HUES64 (cell line): ENCODE measurements around the gene GTF2F2.

Experiments
- H3K27ac ChIP-seq: 2 replicates; pipeline ENCODE4 v1.7.0; 2013; ENCODE audit warnings: low read depth, low read length, inconsistent platforms
- H3K27me3 ChIP-seq: 2 replicates; pipeline ENCODE4 v1.6.1; 2013; ENCODE audit warnings: mild to moderate bottlenecking, low read length; ENCODE audit not compliant: insufficient read depth
- H3K36me3 ChIP-seq: 2 replicates; pipeline ENCODE4 v1.6.1; 2013; ENCODE audit warnings: mild to moderate bottlenecking, low read length; ENCODE audit not compliant: insufficient read depth
- H3K4me1 ChIP-seq: 2 replicates; pipeline ENCODE4 v1.6.1; 2013; ENCODE audit warnings: mild to moderate bottlenecking, low read length, moderate library complexity; ENCODE audit not compliant: insufficient read depth
- H3K4me3 ChIP-seq: 2 replicates; pipeline ENCODE4 v1.5.1; 2013; ENCODE audit warnings: mild to moderate bottlenecking, low read length, moderate library complexity
- H3K9ac ChIP-seq: 2 replicates; pipeline ENCODE4 v1.6.1; 2013; ENCODE audit warnings: mild to moderate bottlenecking, low read depth, low read length
- H3K9me3 ChIP-seq: 2 replicates; pipeline ENCODE4 v1.6.1; 2013; ENCODE audit warnings: low read depth, low read length; ENCODE audit not compliant: insufficient read depth
- WGBS: fragments of 150-250, 120-280 bp; methylation state at CpG from one replicate; pipeline ENCODE4 v1.1.7; 2013; ENCODE audit warnings: missing lambda C conversion rate; 5-methylcytosine and 5-hydroxymethylcytosine counted together

Gene GTF2F2

GRCh38 chr13:45219123-45219891 lies 99.0 kb downstream of the GTF2F2 start:
- no peak overlapping the region for H3K27ac ChIP-seq
- H3K36me3 ChIP-seq, result no peaks in the 10 kb centered on the region
- 87% methylated on average over 4 of the region's 5 CpGs for WGBS
- H3K9me3 ChIP-seq, result no peaks in the 10 kb centered on the region
- H3K9ac ChIP-seq, result no peak overlapping the region
- H3K4me3 ChIP-seq, result no peak overlapping the region
- peaks cover 34% of the 10 kb centered on the region for H3K4me1 ChIP-seq
- no peaks in the 10 kb centered on the region for H3K27me3 ChIP-seq

- Histone ChIP-seq H3K27ac (no peak overlapping the region), H3K36me3 (no peaks in the 10 kb centered on the region), H3K4me3 (no peak overlapping the region), H3K27me3 (no peaks in the 10 kb centered on the region), H3K9ac (no peak overlapping the region), H3K4me1 (peaks cover 36% of the 10 kb centered on the region), H3K9me3 (no peaks in the 10 kb centered on the region)
- whole genome bisulfite sequencing, result 87% methylated on average over 4 of the region's 4 CpGs
These were observed 99.6 kb downstream of the GTF2F2 start for GRCh38 chr13:45219938-45220375.

- H3K27ac ChIP-seq, result no peak overlapping the region
- peaks cover 37% of the 10 kb centered on the region for H3K4me1 ChIP-seq
- no peak overlapping the region for H3K9ac ChIP-seq
- no peak overlapping the region for H3K4me3 ChIP-seq
- 95% methylated on average over 4 of the region's 4 CpGs for WGBS
- H3K36me3 ChIP-seq, result no peaks in the 10 kb centered on the region
- no peaks in the 10 kb centered on the region for H3K9me3 ChIP-seq
- H3K27me3 ChIP-seq, result no peaks in the 10 kb centered on the region
These were observed 100.1 kb downstream of the GTF2F2 start for GRCh38 chr13:45220403-45220802.

GRCh38 chr13:45222516-45222915 lies 102.2 kb downstream of the GTF2F2 start:
- Histone ChIP-seq H3K9ac (no peak overlapping the region), H3K4me3 (no peak overlapping the region), H3K4me1 (peaks cover 41% of the 10 kb centered on the region), H3K27ac (no peak overlapping the region), H3K36me3 (no peaks in the 10 kb centered on the region), H3K27me3 (no peaks in the 10 kb centered on the region), H3K9me3 (no peaks in the 10 kb centered on the region)
- WGBS, result 95% methylated on average over 3 of the region's 3 CpGs

- WGBS, result 100% methylated on average over 1 of the region's 1 CpG
- H3K27ac ChIP-seq, result no peak overlapping the region
- no peaks in the 10 kb centered on the region for H3K36me3 ChIP-seq
- H3K4me1 ChIP-seq, result peaks cover 37% of the 10 kb centered on the region
- H3K9me3 ChIP-seq, result no peaks in the 10 kb centered on the region
- H3K27me3 ChIP-seq, result no peaks in the 10 kb centered on the region
- no peak overlapping the region for H3K4me3 ChIP-seq
- no peak overlapping the region for H3K9ac ChIP-seq
These were observed 102.6 kb downstream of the GTF2F2 start for GRCh38 chr13:45222919-45223318.

- Histone ChIP-seq H3K4me1 (peaks cover 25% of the 10 kb centered on the region), H3K36me3 (no peaks in the 10 kb centered on the region), H3K4me3 (no peak overlapping the region), H3K27me3 (no peaks in the 10 kb centered on the region), H3K9me3 (no peaks in the 10 kb centered on the region), H3K27ac (no peak overlapping the region), H3K9ac (no peak overlapping the region)
These were observed 103.9 kb downstream of the GTF2F2 start for GRCh38 chr13:45224176-45224575.

- H3K27me3 ChIP-seq, result no peaks in the 10 kb centered on the region
- no peak overlapping the region for H3K27ac ChIP-seq
- H3K4me3 ChIP-seq, result no peak overlapping the region
- H3K36me3 ChIP-seq, result no peaks in the 10 kb centered on the region
- no peaks in the 10 kb centered on the region for H3K9me3 ChIP-seq
- H3K9ac ChIP-seq, result no peak overlapping the region
- WGBS, result 95% methylated on average over 4 of the region's 4 CpGs
- H3K4me1 ChIP-seq, result peaks cover 13% of the 10 kb centered on the region
These were observed 105.1 kb downstream of the GTF2F2 start for GRCh38 chr13:45225370-45225769.

GRCh38 chr13:45226024-45226423 lies 105.7 kb downstream of the GTF2F2 start:
- H3K4me3 ChIP-seq, result no peak overlapping the region
- no peaks in the 10 kb centered on the region for H3K36me3 ChIP-seq
- no peak overlapping the region for H3K9ac ChIP-seq
- no peaks in the 10 kb centered on the region for H3K9me3 ChIP-seq
- 97% methylated on average over 1 of the region's 3 CpGs for WGBS
- peaks cover 12% of the 10 kb centered on the region; the same call in 1 of the 2 replicates for H3K4me1 ChIP-seq
- no peaks in the 10 kb centered on the region for H3K27me3 ChIP-seq
- no peak overlapping the region for H3K27ac ChIP-seq

- no peaks in the 10 kb centered on the region for H3K36me3 ChIP-seq
- peaks cover 12% of the 10 kb centered on the region; the same call in 1 of the 2 replicates for H3K4me1 ChIP-seq
- no peak overlapping the region for H3K9ac ChIP-seq
- H3K27me3 ChIP-seq, result no peaks in the 10 kb centered on the region
- no peak overlapping the region for H3K27ac ChIP-seq
- no peak overlapping the region for H3K4me3 ChIP-seq
- 92% methylated on average over 5 of the region's 5 CpGs for WGBS
- no peaks in the 10 kb centered on the region for H3K9me3 ChIP-seq
These were observed 107.7 kb downstream of the GTF2F2 start for GRCh38 chr13:45228002-45228401.

- 96% methylated on average over 4 of the region's 4 CpGs for WGBS
- Histone ChIP-seq H3K36me3 (no peaks in the 10 kb centered on the region), H3K27me3 (no peaks in the 10 kb centered on the region), H3K4me3 (no peak overlapping the region), H3K27ac (no peak overlapping the region), H3K9me3 (no peaks in the 10 kb centered on the region), H3K4me1 (peaks cover 12% of the 10 kb centered on the region; the same call in 1 of the 2 replicates), H3K9ac (no peak overlapping the region)
These were observed 108.9 kb downstream of the GTF2F2 start for GRCh38 chr13:45229172-45229571.

GRCh38 chr13:45231305-45231704 lies 111.0 kb downstream of the GTF2F2 start:
- 97% methylated on average over 4 of the region's 4 CpGs for WGBS
- H3K27me3 ChIP-seq, result no peaks in the 10 kb centered on the region
- H3K36me3 ChIP-seq, result no peaks in the 10 kb centered on the region
- no peak overlapping the region for H3K4me3 ChIP-seq
- H3K9me3 ChIP-seq, result no peaks in the 10 kb centered on the region
- no peak overlapping the region for H3K9ac ChIP-seq
- no peak overlapping the region for H3K27ac ChIP-seq
- H3K4me1 ChIP-seq, result 0 out of 2 replicates have a peak, but pooled peaks cover under 1% of the 10 kb centered on the region
